HCT116 (cell line): Measurements from ENCODE around the gene CFAP126. TPM values are rescaled to one million over a fixed set of nuclear protein-coding genes. Genes with fewer than 3 reads are reported as not detected.

Experiments used
- ATAC-seq: fragments of 200-7000 bp; cut with Tn5 transposase; 2 replicates; pipeline ENCODE4 v1.9.1; 2020; ENCODE audit warnings: mild to moderate bottlenecking, moderate library complexity
- BruUV-seq: library from RNA; stranded (reverse); fragments of 400-500 nt; replicated peaks from 2 replicates; lab custom pipeline; 2021; lab: Mats Ljungman, UMichigan
- CTCF ChIA-PET: fragments of 300-600 bp; sonication (Branson Sonifier 250); formaldehyde crosslinking; loops from one replicate; lab custom pipeline; 2021; ENCODE audit warnings: antibody characterized with exemption; lab: Charles Lee
- POLR2A ChIA-PET: fragments of 300-600, 350-600 bp; sonication (Branson Sonifier 250); formaldehyde crosslinking; loops from one replicate; lab custom pipeline; 2021; ENCODE audit warnings: antibody characterized with exemption; lab: Charles Lee
- RAD21 ChIA-PET, 2 experiments: fragments of 300-600 bp; sonication (Branson Sonifier 250); formaldehyde crosslinking; loops; one replicate each; lab custom pipeline; 2023; ENCODE audit warnings: low total read pairs in 2 of 2; ENCODE audit not compliant: uncharacterized antibody in 2 of 2, unreplicated experiment in 2 of 2, low non-redundant PET in 1 of 2; lab: Charles Lee
- DNase-seq: peaks from one replicate; pipeline ENCODE4 v3.0.0-alpha.2; 2010; ENCODE audit warnings: low read depth, low spot score
- H2AFZ ChIP-seq: fragments of 200-600 bp; shearing (Covaris generic), sonication (generic); 2 replicates; pipeline ENCODE4 v1.6.1; 2017; ENCODE audit warnings: low read depth, mixed run types, mixed read lengths, antibody characterized with exemption, low read length; ENCODE audit not compliant: poor library complexity, severe bottlenecking
- H3K27ac ChIP-seq: 2 replicates; pipeline ENCODE4 v1.5.1; 2012; ENCODE audit warnings: low read depth, low read length
- H3K27me3 ChIP-seq: fragments of 200-600 bp; sonication (generic); 2 replicates; pipeline ENCODE4 v1.6.1; 2016; ENCODE audit warnings: mixed run types, low read length, mixed read lengths; ENCODE audit not compliant: insufficient read depth
- H3K36me3 ChIP-seq, 2 experiments: fragments of 200-500 bp in 1 of 2; fragments of 200-600 bp in 1 of 2; sonication (Bioruptor generic) in 1 of 2; sonication (generic) in 1 of 2; 2 replicates each; pipeline versions ENCODE4 v1.5.1 to v1.6.1; 2014 to 2016; ENCODE audit warnings: low read length in 2 of 2, inconsistent platforms in 1 of 2, mixed read lengths in 1 of 2, mixed run types in 1 of 2; ENCODE audit not compliant: insufficient read depth in 2 of 2, control insufficient read depth in 1 of 2
- H3K4me1 ChIP-seq, 2 experiments: fragments of 200-600 bp in 1 of 2; sonication (generic) in 1 of 2; 2 replicates each; pipeline versions ENCODE4 v1.5.1 to v1.6.1; 2012 to 2017; ENCODE audit warnings: low read length in 2 of 2, inconsistent platforms in 1 of 2, mild to moderate bottlenecking in 1 of 2, mixed read lengths in 1 of 2, mixed run types in 1 of 2, moderate library complexity in 1 of 2; ENCODE audit not compliant: insufficient read depth in 2 of 2, control insufficient read depth in 1 of 2
- H3K4me2 ChIP-seq: fragments of 200-600 bp; sonication (generic); 2 replicates; pipeline ENCODE4 v1.6.1; 2017; ENCODE audit warnings: mixed run types, low read length, mixed read lengths
- H3K4me3 ChIP-seq, 2 experiments: fragments of 200-600 bp in 1 of 2; sonication (generic) in 1 of 2; replicated peaks in 1 of 2; 2 replicates each; pipeline ENCODE4 v1.5.1; 2011 to 2016; ENCODE audit warnings: low read length in 2 of 2, control low read depth in 1 of 2, low read depth in 1 of 2, mild to moderate bottlenecking in 1 of 2, mixed read lengths in 1 of 2, mixed run types in 1 of 2
- H3K79me2 ChIP-seq: fragments of 200-600 bp; sonication (generic); 2 replicates; pipeline ENCODE4 v1.6.1; 2017; ENCODE audit warnings: mild to moderate bottlenecking, mixed run types, low read length, moderate library complexity, mixed read lengths; ENCODE audit not compliant: insufficient read depth
- H3K9ac ChIP-seq: fragments of 200-600 bp; sonication (generic); 2 replicates; pipeline ENCODE4 v1.6.1; 2016; ENCODE audit warnings: low read length, mixed read lengths
- H3K9me2 ChIP-seq: fragments of 200-600 bp; sonication (generic), shearing (Covaris generic); 2 replicates; pipeline ENCODE4 v1.6.1; 2017; ENCODE audit warnings: mixed run types, mild to moderate bottlenecking, moderate library complexity; ENCODE audit not compliant: insufficient read depth
- H3K9me3 ChIP-seq, 2 experiments: fragments of 200-500 bp in 1 of 2; fragments of 200-600 bp in 1 of 2; sonication (Bioruptor generic) in 1 of 2; sonication (generic) in 1 of 2; 2 replicates each; pipeline ENCODE4 v1.6.1; 2014 to 2017; ENCODE audit warnings: low read length in 2 of 2, mixed read lengths in 2 of 2, inconsistent platforms in 1 of 2, low read depth in 1 of 2, mild to moderate bottlenecking in 1 of 2, mixed run types in 1 of 2, moderate library complexity in 1 of 2; ENCODE audit not compliant: control insufficient read depth in 1 of 2, insufficient read depth in 1 of 2
- H4K20me1 ChIP-seq: fragments of 200-600 bp; sonication (generic), shearing (Covaris generic); 2 replicates; pipeline ENCODE4 v1.6.1; 2017; ENCODE audit warnings: mixed run types, mild to moderate bottlenecking, moderate library complexity; ENCODE audit not compliant: insufficient read depth
- ATF3 ChIP-seq: IDR thresholded peaks from 2 replicates; pipeline ENCODE4 v1.6.1; 2012
- CBX3 ChIP-seq: IDR thresholded peaks from 2 replicates; pipeline ENCODE4 v1.6.1; 2012; ENCODE audit warnings: low read depth
- CTCF ChIP-seq, 3 experiments: fragments of 200-600 bp in 1 of 3; sonication (generic) in 1 of 3; IDR thresholded peaks in 2 of 3; conservative IDR thresholded peaks in 1 of 3; 2 replicates each; pipeline ENCODE4 v1.5.1; 2012 to 2017; ENCODE audit warnings: low read depth in 2 of 3, low read length in 2 of 3, antibody characterized with exemption in 1 of 3, borderline replicate concordance in 1 of 3, control low read depth in 1 of 3, mild to moderate bottlenecking in 1 of 3, mixed read lengths in 1 of 3, mixed run types in 1 of 3, moderate library complexity in 1 of 3; ENCODE audit not compliant: insufficient read depth in 1 of 3
- ELF1 ChIP-seq: IDR thresholded peaks from 2 replicates; pipeline ENCODE4 v1.6.1; 2012; ENCODE audit warnings: low read depth, borderline replicate concordance
- JUND ChIP-seq: IDR thresholded peaks from 2 replicates; pipeline ENCODE4 v1.6.1; 2012
- RAD21 ChIP-seq: IDR thresholded peaks from 2 replicates; pipeline ENCODE4 v1.6.1; 2012; ENCODE audit warnings: low read depth, mild to moderate bottlenecking
- SIN3A ChIP-seq: IDR thresholded peaks from 2 replicates; pipeline ENCODE4 v1.6.1; 2012; ENCODE audit warnings: low read depth
- ZFX ChIP-seq: fragments of 450-650 bp; IDR thresholded peaks from 2 replicates; pipeline ENCODE4 v1.6.1; 2017
- intact Hi-C: fragments of 100-400 bp; cut with micrococcal nuclease; formaldehyde crosslinking; loops from 2 replicates; pipeline ENCODE4 v1.10.0; 2022
- total RNA-seq: library from RNA; stranded (reverse); gene quantifications from one replicate; pipeline ENCODE4 v1.2.1, GENCODE V29; 2021; ENCODE audit not compliant: unreplicated experiment

The CFAP126 gene
- total RNA-seq, 1 experiment from 2014 or later, result not detected

GRCh38 chr1:161388639-161389038 lies 21.0 kb upstream of the CFAP126 start:
- H3K27me3 ChIP-seq, result no peaks in the 10 kb centered on the region
- no peaks in the 10 kb centered on the region for H4K20me1 ChIP-seq
- POLR2A ChIA-PET, result interaction anchor here (1.1 to 1.4 kb wide), 2 partner anchors 40 to 163 kb away, joined by 3 to 4 read pairs; partner anchors contain the start of gene TOMM40L
- H3K4me2 ChIP-seq, result peak overlapping the region; percentile 93; the same call in 1 of the 2 replicates
- CTCF ChIA-PET, result interaction anchor here (1.4 to 1.7 kb wide), 2 partner anchors 9 to 52 kb away, joined by 4 read pairs; no protein-coding TSS in a partner anchor
- no peaks in the 10 kb centered on the region for H3K36me3 ChIP-seq
- no peak overlapping the region for H3K27ac ChIP-seq
- no peak overlapping the region for H2AFZ ChIP-seq
- RAD21 ChIA-PET, result interaction anchor here in 1 of 2 experiments (0.6 kb wide), 1 partner anchor 350 kb away, joined by 3 read pairs; no protein-coding TSS in a partner anchor
- BruUV-seq, result no TSS peak
- no peak for DNase-seq
- TF ChIP-seq CTCF (IDR thresholded peaks at IDR 0.05 in 2 of 3, conservative IDR thresholded peaks at IDR 0.05 in 1 of 3; ENCODE audit: borderline replicate concordance in 1 of 3, insufficient read depth in 1 of 3, low read depth in 2 of 3, low read length in 2 of 3) (peak in 2 of 3 experiments; percentile 22 to 28; a peak in 2 of 6 replicates), SIN3A (no peak)
- TF ChIP-seq, all 23 proteins: peak for 1
- no peak overlapping the region for H3K4me3 ChIP-seq
- H3K9me3 ChIP-seq, result no peaks in the 10 kb centered on the region
- no peak overlapping the region for H3K9ac ChIP-seq
- peaks cover 14 to 28% of the 10 kb centered on the region in 2 experiments for H3K4me1 ChIP-seq
- intact Hi-C loops, result loop anchor here (10.0 kb wide), 1 partner anchor 74 kb away; the partner anchor contains the start of gene SDHC
- no peaks in the 10 kb centered on the region for H3K9me2 ChIP-seq
- no peak for ATAC-seq
- H3K79me2 ChIP-seq, result no peaks in the 10 kb centered on the region

GRCh38 chr1:161382214-161383019 lies 14.7 kb upstream of the CFAP126 start:
- no peak overlapping the region for H3K9ac ChIP-seq
- BruUV-seq, result no TSS peak
- H3K27ac ChIP-seq, result no peak overlapping the region
- no peaks in the 10 kb centered on the region for H3K9me2 ChIP-seq
- ChIA-PET RAD21 (interaction anchor here in 1 of 2 experiments (0.6 kb wide), 1 partner anchor 1731 kb away, joined by 3 read pairs; no protein-coding TSS in a partner anchor), CTCF (interaction anchor here (0.6 to 2.1 kb wide), 20 partner anchors 8 to 547 kb away, joined by 3 to 46 read pairs (median 4); partner anchors contain the start of genes NDUFS2, PPOX, SDHC and TOMM40L), POLR2A (interaction anchor here (1.4 to 1.6 kb wide), 2 partner anchors 76 to 216 kb away, joined by 3 to 4 read pairs; partner anchors contain the start of gene PPOX)
- no peaks in the 10 kb centered on the region for H3K9me3 ChIP-seq
- intact Hi-C loops, result loop anchor here (1.0 to 10.0 kb wide), 4 partner anchors 68 to 265 kb away; partner anchors contain the start of genes NIT1, PFDN2 and SDHC
- peak overlapping the region; percentile 30 for H2AFZ ChIP-seq
- H3K4me1 ChIP-seq, result peaks cover 5 to 14% of the 10 kb centered on the region in 2 experiments; a peak in 3 of 4 replicates
- H3K4me2 ChIP-seq, result peak overlapping the region; percentile 22; the same call in 1 of the 2 replicates
- no peak overlapping the region for H3K4me3 ChIP-seq
- DNase-seq (peak; percentile 45), ATAC-seq (peak; percentile 86)
- no peaks in the 10 kb centered on the region for H4K20me1 ChIP-seq
- H3K36me3 ChIP-seq, result no peaks in the 10 kb centered on the region
- TF ChIP-seq ATF3 (no peak), ELF1 (no peak), JUND (no peak), RAD21 (peak; percentile 84), CBX3 (no peak), ZFX (no peak), CTCF (IDR thresholded peaks at IDR 0.05 in 2 of 3, conservative IDR thresholded peaks at IDR 0.05 in 1 of 3; ENCODE audit: borderline replicate concordance in 1 of 3, insufficient read depth in 1 of 3, low read depth in 2 of 3, low read length in 2 of 3) (peak; percentile 56 to 85 (median 72))
- H3K27me3 ChIP-seq, result no peaks in the 10 kb centered on the region
- H3K79me2 ChIP-seq, result no peaks in the 10 kb centered on the region
